Activated T-helper 1 cell treated with anti-CD3 and anti-CD28 coated beads, Interleukin-12 subunit alpha, Interleukin-12 subunit beta, Interleukin-2, Interleukin-4 antibody, amounts not matched to agents 30 ng/mL and 10 ng/mL and 1 ng/mL, durations not matched to agents 14 hours and 24 hours and 36 hours (primary cell): ENCODE data around the gene HTRA1. TPM values are rescaled to one million over a fixed set of nuclear protein-coding genes. Genes with fewer than 3 reads are reported as not detected.

Experiments
- DNase-seq: peaks from one replicate; pipeline ENCODE4 v3.0.0; 2021; ENCODE audit warnings: low spot score
- H3K27ac Mint-ChIP-seq: one replicate; pipeline ENCODE4 v1.8.0; 2021; ENCODE audit warnings: mild to moderate bottlenecking, mixed read lengths
- H3K27me3 Mint-ChIP-seq: one replicate; pipeline ENCODE4 v1.8.0; 2022; ENCODE audit warnings: mild to moderate bottlenecking, moderate library complexity, mixed read lengths; ENCODE audit not compliant: insufficient read depth
- H3K36me3 Mint-ChIP-seq: one replicate; pipeline ENCODE4 v1.8.0; 2021; ENCODE audit warnings: low read depth, mixed read lengths
- H3K4me1 Mint-ChIP-seq: one replicate; pipeline ENCODE4 v1.8.0; 2021; ENCODE audit warnings: low read depth, mixed read lengths
- H3K4me3 Mint-ChIP-seq: one replicate; pipeline ENCODE4 v1.8.0; 2021; ENCODE audit warnings: mild to moderate bottlenecking, moderate library complexity, mixed read lengths
- H3K9me3 Mint-ChIP-seq: one replicate; pipeline ENCODE4 v1.8.0; 2021; ENCODE audit warnings: mixed read lengths
- intact Hi-C: fragments of 100-400 bp; cut with micrococcal nuclease; formaldehyde crosslinking; loops from one replicate; pipeline ENCODE4 v1.15.1; 2024
- total RNA-seq: library from RNA; stranded (reverse); gene quantifications from 2 replicates; pipeline ENCODE4 v1.2.3, GENCODE V29; 2022

Gene HTRA1
- total RNA-seq, 1 donor from 2014 or later: not detected

GRCh38 chr10:122550427-122550826 is 89.1 kb downstream of the HTRA1 start:
- H3K4me3 Mint-ChIP-seq: no peak overlapping the region
- peaks cover 2% of the 10 kb centered on the region for H3K27me3 Mint-ChIP-seq
- intact Hi-C loops: no loop called here
- no peaks in the 10 kb centered on the region for H3K4me1 Mint-ChIP-seq
- no peak overlapping the region for H3K27ac Mint-ChIP-seq
- no peaks in the 10 kb centered on the region for H3K9me3 Mint-ChIP-seq
- no peak for DNase-seq
- H3K36me3 Mint-ChIP-seq: no peaks in the 10 kb centered on the region

- Mint-ChIP-seq H3K27ac (no peak overlapping the region), H3K36me3 (no peaks in the 10 kb centered on the region), H3K9me3 (no peaks in the 10 kb centered on the region), H3K27me3 (peaks cover 2% of the 10 kb centered on the region), H3K4me3 (no peak overlapping the region), H3K4me1 (no peaks in the 10 kb centered on the region)
- no peak for DNase-seq
- intact Hi-C loops: no loop called here
Measured at GRCh38 chr10:122550983-122551382, 89.6 kb downstream of the HTRA1 start.

GRCh38 chr10:122551450-122551849 is 90.1 kb downstream of the HTRA1 start:
- Mint-ChIP-seq H3K4me1 (no peaks in the 10 kb centered on the region), H3K36me3 (no peaks in the 10 kb centered on the region), H3K27me3 (peaks cover 2% of the 10 kb centered on the region), H3K27ac (no peak overlapping the region), H3K9me3 (no peaks in the 10 kb centered on the region), H3K4me3 (no peak overlapping the region)
- DNase-seq: no peak
- intact Hi-C loops: no loop called here

- Mint-ChIP-seq H3K9me3 (no peaks in the 10 kb centered on the region), H3K36me3 (no peaks in the 10 kb centered on the region), H3K4me3 (no peak overlapping the region), H3K27ac (no peak overlapping the region), H3K4me1 (peaks cover 2% of the 10 kb centered on the region), H3K27me3 (peaks cover 2% of the 10 kb centered on the region)
- intact Hi-C loops: no loop called here
- no peak for DNase-seq
Measured at GRCh38 chr10:122553341-122553740, 92.0 kb downstream of the HTRA1 start.

GRCh38 chr10:122554131-122555036 is 93.0 kb downstream of the HTRA1 start:
- H3K27me3 Mint-ChIP-seq: no peaks in the 10 kb centered on the region
- H3K4me3 Mint-ChIP-seq: no peak overlapping the region
- H3K27ac Mint-ChIP-seq: no peak overlapping the region
- peaks cover 12% of the 10 kb centered on the region for H3K4me1 Mint-ChIP-seq
- DNase-seq: no peak
- intact Hi-C loops: no loop called here
- H3K36me3 Mint-ChIP-seq: no peaks in the 10 kb centered on the region
- H3K9me3 Mint-ChIP-seq: no peaks in the 10 kb centered on the region

- Mint-ChIP-seq H3K36me3 (no peaks in the 10 kb centered on the region), H3K9me3 (no peaks in the 10 kb centered on the region), H3K4me1 (peaks cover 12% of the 10 kb centered on the region), H3K27ac (no peak overlapping the region), H3K27me3 (no peaks in the 10 kb centered on the region), H3K4me3 (no peak overlapping the region)
- no peak for DNase-seq
- intact Hi-C loops: no loop called here
Measured at GRCh38 chr10:122555442-122555841, 94.1 kb downstream of the HTRA1 start.

GRCh38 chr10:122557516-122557915 is 96.2 kb downstream of the HTRA1 start:
- no peaks in the 10 kb centered on the region for H3K36me3 Mint-ChIP-seq
- peaks cover 12% of the 10 kb centered on the region for H3K4me1 Mint-ChIP-seq
- H3K27ac Mint-ChIP-seq: no peak overlapping the region
- no peaks in the 10 kb centered on the region for H3K9me3 Mint-ChIP-seq
- no peak overlapping the region for H3K4me3 Mint-ChIP-seq
- intact Hi-C loops: no loop called here
- no peak for DNase-seq
- peaks cover 11% of the 10 kb centered on the region for H3K27me3 Mint-ChIP-seq

- Mint-ChIP-seq H3K9me3 (no peaks in the 10 kb centered on the region), H3K36me3 (no peaks in the 10 kb centered on the region), H3K27ac (no peak overlapping the region), H3K4me1 (peaks cover 12% of the 10 kb centered on the region), H3K4me3 (no peak overlapping the region), H3K27me3 (peaks cover 11% of the 10 kb centered on the region)
- DNase-seq: no peak
- intact Hi-C loops: no loop called here
Measured at GRCh38 chr10:122558452-122558851, 97.1 kb downstream of the HTRA1 start.

GRCh38 chr10:122559228-122559627 is 97.9 kb downstream of the HTRA1 start:
- Mint-ChIP-seq H3K4me3 (no peak overlapping the region), H3K27me3 (peaks cover 11% of the 10 kb centered on the region), H3K27ac (no peak overlapping the region), H3K4me1 (peaks cover 12% of the 10 kb centered on the region), H3K9me3 (no peaks in the 10 kb centered on the region), H3K36me3 (no peaks in the 10 kb centered on the region)
- intact Hi-C loops: no loop called here
- no peak for DNase-seq

GRCh38 chr10:122560279-122560804 is 99.0 kb downstream of the HTRA1 start, which contains the start of gene DMBT1:
Gene DMBT1, plus strand, starts transcription at chr10:122560754. Its CDS starts 17 bp downstream, at chr10:122560771.
- intact Hi-C loops: no loop called here
- no peak within 1 kb of the TSS for H3K4me3 Mint-ChIP-seq
- DNase-seq: no peak
- no peak within 1 kb of the TSS for H3K27ac Mint-ChIP-seq
- peaks cover 17% of the 10 kb centered on the region for H3K27me3 Mint-ChIP-seq
- H3K4me1 Mint-ChIP-seq: peaks cover 12% of the 10 kb centered on the region
- no peaks in the 10 kb centered on the region for H3K9me3 Mint-ChIP-seq
- H3K36me3 Mint-ChIP-seq: no peaks in the 10 kb centered on the region

- H3K36me3 Mint-ChIP-seq: no peaks in the 10 kb centered on the region
- H3K27ac Mint-ChIP-seq: no peak overlapping the region
- H3K4me3 Mint-ChIP-seq: no peak overlapping the region
- peaks cover 12% of the 10 kb centered on the region for H3K4me1 Mint-ChIP-seq
- peaks cover 24% of the 10 kb centered on the region for H3K27me3 Mint-ChIP-seq
- intact Hi-C loops: no loop called here
- no peak for DNase-seq
- no peaks in the 10 kb centered on the region for H3K9me3 Mint-ChIP-seq
Measured at GRCh38 chr10:122561212-122561611, 99.9 kb downstream of the HTRA1 start.

GRCh38 chr10:122561792-122562191 is 100.4 kb downstream of the HTRA1 start:
- Mint-ChIP-seq H3K9me3 (no peaks in the 10 kb centered on the region), H3K4me1 (peaks cover 12% of the 10 kb centered on the region), H3K27ac (no peak overlapping the region), H3K4me3 (no peak overlapping the region), H3K36me3 (no peaks in the 10 kb centered on the region), H3K27me3 (peaks cover 24% of the 10 kb centered on the region)
- intact Hi-C loops: no loop called here
- DNase-seq: no peak
